GM12878 (cell line): Measurements from ENCODE around the gene RCE1. TPM values are rescaled to one million over a fixed set of nuclear protein-coding genes. Genes with fewer than 3 reads are reported as not detected.
A peak's percentile ranks its signal among the peaks of the same experiment; 100 is the strongest.

Experiments
- ATAC-seq: fragments of 200-7000 bp; cut with Tn5 transposase; 3 replicates; pipeline ENCODE4 v1.9.1; 2020; ENCODE audit warnings: mild to moderate bottlenecking, moderate library complexity
- BruUV-seq: library from RNA; stranded (reverse); fragments of 400-500 nt; replicated peaks from 2 replicates; lab custom pipeline; 2021; lab: Mats Ljungman, UMichigan
- CTCF ChIA-PET: fragments of 300-600 bp; sonication (Branson Sonifier 250); formaldehyde crosslinking; extraction: SDS; loops from one replicate; lab custom pipeline; 2021; ENCODE audit warnings: inconsistent platforms; lab: Yijun Ruan, JAX
- POLR2A ChIA-PET: fragments of 350-600 bp; formaldehyde crosslinking; extraction: SDS; loops from one replicate; lab custom pipeline; 2021; ENCODE audit warnings: inconsistent platforms; lab: Charles Lee
- RAD21 ChIA-PET: fragments of 300-600 bp; sonication (Branson Sonifier 250); formaldehyde crosslinking; loops from one replicate; lab custom pipeline; 2023; ENCODE audit warnings: antibody characterized with exemption; ENCODE audit not compliant: unreplicated experiment; lab: Charles Lee
- SMC1A ChIA-PET: fragments of 300-600 bp; sonication (Branson Sonifier 250); formaldehyde crosslinking; loops from one replicate; lab custom pipeline; 2023; ENCODE audit not compliant: unreplicated experiment, uncharacterized antibody; lab: Charles Lee
- DNase-seq: peaks from one replicate; pipeline ENCODE4 v3.0.0-alpha.2; 2011; ENCODE audit warnings: low read depth, low spot score
- FAIRE-seq: peaks from 3 replicates; lab custom pipeline; 2011; peaks lifted over from hg19 to GRCh38; lab: Jason Lieb, UNC
- H2AFZ ChIP-seq: 2 replicates; pipeline ENCODE4 v1.6.0; 2011; ENCODE audit warnings: low read depth, low read length, control low read depth; ENCODE audit not compliant: control insufficient read depth
- H3K27ac ChIP-seq: 2 replicates; pipeline ENCODE4 v1.5.1; 2011; ENCODE audit warnings: control low read depth; ENCODE audit not compliant: control insufficient read depth, insufficient read depth
- H3K27me3 ChIP-seq, 2 experiments: replicated peaks in 1 of 2; 2 replicates each; pipeline versions ENCODE4 v1.6.0 to v1.6.1; 2011; ENCODE audit warnings: low read length in 1 of 2; ENCODE audit not compliant: control insufficient read depth in 2 of 2, insufficient read depth in 2 of 2
- H3K36me3 ChIP-seq, 2 experiments: 2 replicates each; pipeline ENCODE4 v1.5.1; 2011; ENCODE audit warnings: low read length in 1 of 2; ENCODE audit not compliant: control insufficient read depth in 2 of 2, insufficient read depth in 2 of 2
- H3K4me1 ChIP-seq: 2 replicates; pipeline ENCODE4 v1.6.1; 2011; ENCODE audit warnings: mild to moderate bottlenecking, low read length, moderate library complexity, mixed read lengths; ENCODE audit not compliant: control insufficient read depth, insufficient read depth
- H3K4me2 ChIP-seq: 2 replicates; pipeline ENCODE4 v1.6.0; 2011; ENCODE audit warnings: control low read depth; ENCODE audit not compliant: control insufficient read depth, insufficient read depth
- H3K4me3 ChIP-seq: fragments of 200-600 bp; sonication (generic); 2 replicates; pipeline ENCODE4 v1.5.1; 2016
- H3K79me2 ChIP-seq: 2 replicates; pipeline ENCODE4 v1.6.0; 2011; ENCODE audit warnings: low read length; ENCODE audit not compliant: control insufficient read depth, insufficient read depth
- H3K9ac ChIP-seq: 2 replicates; pipeline ENCODE4 v1.8.0; 2011; ENCODE audit warnings: low read length, control low read depth, mixed read lengths; ENCODE audit not compliant: control insufficient read depth, insufficient read depth
- H3K9me3 ChIP-seq: replicated peaks from 3 replicates; pipeline ENCODE4 v1.5.1; 2011; ENCODE audit warnings: mild to moderate bottlenecking, low read length; ENCODE audit not compliant: control insufficient read depth, insufficient read depth
- H4K20me1 ChIP-seq: 2 replicates; pipeline ENCODE4 v1.6.0; 2011; ENCODE audit not compliant: control insufficient read depth, insufficient read depth
- EGR1 ChIP-seq, 2 experiments: IDR thresholded peaks; 1 replicate in 1 of 2; 2 replicates in 1 of 2; pipeline ENCODE4 v1.6.1; 2011 to 2012; ENCODE audit warnings: low read depth in 2 of 2, low read length in 2 of 2, borderline replicate concordance in 1 of 2, mild to moderate bottlenecking in 1 of 2, moderate library complexity in 1 of 2
- HDAC6 ChIP-seq: fragments of 200-600 bp; sonication (generic); IDR thresholded peaks from one replicate; pipeline ENCODE4 v1.8.0; 2017; ENCODE audit warnings: antibody characterized with exemption; ENCODE audit not compliant: unreplicated experiment
- RUNX3 ChIP-seq: IDR thresholded peaks from 2 replicates; pipeline ENCODE4 v1.6.1; 2012; ENCODE audit warnings: low read length, inconsistent platforms
- TCF12 ChIP-seq: IDR thresholded peaks from 2 replicates; pipeline ENCODE4 v1.6.1; 2011; ENCODE audit warnings: low read depth, mild to moderate bottlenecking, low read length
- WGBS: methylation state at CpG from one replicate; pipeline ENCODE4 v1.1.6; 2016; ENCODE audit warnings: low lambda C conversion rate; ENCODE audit not compliant: insufficient replicate concordance, insufficient coverage; ENCODE audit errors: missing lambda C conversion rate; 5-methylcytosine and 5-hydroxymethylcytosine counted together
- in situ Hi-C: fragments of 300-500 bp; cut with MboI; formaldehyde crosslinking; loops from 9 replicates; pipeline ENCODE4 v1.14.3; 2018; ENCODE audit warnings: mixed read lengths
- intact Hi-C: fragments of 100-400 bp; cut with micrococcal nuclease; formaldehyde crosslinking; loops from one replicate; pipeline ENCODE4 v1.14.2; 2022; ENCODE audit not compliant: unreplicated experiment
- polyA plus RNA-seq, 11 experiments: library from polyadenylated mRNA; depleted of rRNA in 4 of 11; unstranded in 6 of 11; stranded (reverse) in 5 of 11; fragments of >200 nt; fragmentation: Nextera tagmentation in 4 of 11; fragmentation: Illumina TruSeq in 1 of 11; extraction: Ambion mirVana in 4 of 11; extraction: Trizol in 1 of 11; gene quantifications; 1 replicate in 1 of 11; 2 replicates in 10 of 11; pipeline versions ENCODE4 v1.2.1 to v1.2.3, GENCODE V29; 2011 to 2016; ENCODE audit warnings: inconsistent platforms in 2 of 11, missing spikeins in 2 of 11, low read depth in 1 of 11
- total RNA-seq, 4 experiments: library from RNA; depleted of rRNA in 3 of 4; stranded (reverse); fragments of >200 nt in 3 of 4; fragmentation: Illumina TruSeq in 1 of 4; extraction: Trizol in 1 of 4; gene quantifications; 2 replicates each; pipeline versions ENCODE4 v1.2.1 to v1.2.3, GENCODE V29; 2013 to 2021

The RCE1 gene
- total and polyA plus RNA-seq, 10 of the 15 experiments (the other 5 are each of a cell fraction or from before 2014, with no cell fraction given), result 0.79 to 32.9 (median 16.4) TPM

DNA sequence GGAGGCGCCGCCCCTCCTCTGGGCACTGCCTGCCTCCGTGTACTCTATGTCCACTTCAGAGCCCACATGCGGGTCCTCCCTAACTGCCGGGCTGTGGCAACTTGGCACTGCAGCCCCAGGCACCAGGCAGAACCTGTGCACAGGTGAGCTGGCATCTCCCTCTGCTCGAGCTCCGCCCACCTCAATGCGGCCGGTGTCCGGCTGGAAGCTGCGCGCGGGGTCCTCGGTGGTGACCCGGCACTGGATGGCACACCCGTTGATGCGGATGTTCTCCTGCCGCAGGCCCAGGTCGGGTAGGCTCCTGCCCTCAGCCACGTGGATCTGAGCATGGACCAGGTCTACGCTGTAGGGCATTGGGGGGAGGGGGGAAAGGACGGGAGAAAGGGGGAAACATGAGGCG is 22.8 kb downstream of the RCE1 start:
- H3K4me2 ChIP-seq, result no peak overlapping the region
- SMC1A ChIA-PET, result no interaction called here
- POLR2A ChIA-PET, result interaction anchor here (0.6 kb wide), 1 partner anchor 517 kb away, joined by 3 read pairs; no protein-coding TSS in a partner anchor
- no peaks in the 10 kb centered on the region for H3K36me3 ChIP-seq
- ATAC-seq, result no peak
- in situ Hi-C loops, result no loop called here
- no peak overlapping the region for H3K27ac ChIP-seq
- H3K4me3 ChIP-seq, result no peak overlapping the region
- RAD21 ChIA-PET, result no interaction called here
- no peaks in the 10 kb centered on the region for H3K79me2 ChIP-seq
- no peaks in the 10 kb centered on the region for H3K27me3 ChIP-seq
- peaks cover 11% of the 10 kb centered on the region for H3K4me1 ChIP-seq
- CTCF ChIA-PET, result no interaction called here
- H2AFZ ChIP-seq, result no peak overlapping the region
- 82% methylated on average over 18 of the region's 23 CpGs for WGBS
- no peak for DNase-seq
- TF ChIP-seq EGR1 (IDR thresholded peaks at IDR 0.05; ENCODE audit: borderline replicate concordance in 1 of 2, low read depth in 2 of 2, low read length in 2 of 2), result no peak
- TF ChIP-seq, all 136 proteins: peak for 0
- no peak overlapping the region for H3K9ac ChIP-seq
- BruUV-seq, result no TSS peak
- no peaks in the 10 kb centered on the region for H4K20me1 ChIP-seq
- intact Hi-C loops, result no loop called here
- FAIRE-seq, result no peak
- no peaks in the 10 kb centered on the region for H3K9me3 ChIP-seq

DNA sequence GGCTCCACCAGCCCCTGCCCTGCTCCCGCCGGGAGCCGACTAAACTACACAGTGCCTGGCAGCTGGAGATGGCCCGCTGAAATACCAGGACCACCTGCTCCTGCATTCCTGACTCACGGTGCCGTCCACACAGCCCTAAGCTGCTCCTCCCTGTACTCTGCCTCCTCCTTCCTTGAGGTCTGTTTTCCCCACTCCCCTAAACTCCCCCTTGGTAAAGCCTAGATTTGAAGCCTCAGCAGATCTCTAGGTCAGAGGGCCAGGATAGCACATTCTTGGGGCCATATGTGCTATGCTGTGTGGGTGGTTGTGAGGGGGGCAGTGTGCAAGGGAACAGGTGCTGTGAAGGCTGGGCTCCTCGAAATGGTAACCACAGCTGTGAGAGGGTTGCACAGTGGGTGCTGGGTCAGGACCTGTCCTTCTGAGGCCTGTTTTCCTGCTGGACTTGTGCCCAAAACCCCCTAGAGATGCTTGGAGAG is 23.3 kb downstream of the RCE1 start:
- in situ Hi-C loops (no loop called here), intact Hi-C loops (no loop called here)
- BruUV-seq, result no TSS peak
- ChIA-PET CTCF (interaction anchor here (0.8 to 1.7 kb wide), 4 partner anchors 25 to 481 kb away, joined by 3 to 6 read pairs (median 5); no protein-coding TSS in a partner anchor), RAD21 (no interaction called here), SMC1A (interaction anchor here (1.0 kb wide), 1 partner anchor 28 kb away, joined by 4 read pairs; no protein-coding TSS in a partner anchor), POLR2A (no interaction called here)
- TF ChIP-seq HDAC6 (no peak), TCF12 (peak; percentile 37; the same call in 1 of the 2 replicates), RUNX3 (0 out of 2 replicates have a peak, but pooled peaks have one; percentile 6)
- whole genome bisulfite sequencing, result 73% methylated on average over 7 of the region's 7 CpGs
- DNase-seq (no peak), ATAC-seq (no peak), FAIRE-seq (no peak)
- no peaks in the 10 kb centered on the region for H3K9me3 ChIP-seq
- no peaks in the 10 kb centered on the region for H3K79me2 ChIP-seq
- H4K20me1 ChIP-seq, result no peaks in the 10 kb centered on the region
- H3K4me3 ChIP-seq, result no peak overlapping the region
- no peaks in the 10 kb centered on the region for H3K27me3 ChIP-seq
- no peak overlapping the region for H3K4me2 ChIP-seq
- H2AFZ ChIP-seq, result no peak overlapping the region
- H3K27ac ChIP-seq, result no peak overlapping the region
- H3K36me3 ChIP-seq, result no peaks in the 10 kb centered on the region
- no peak overlapping the region for H3K9ac ChIP-seq
- peaks cover 11% of the 10 kb centered on the region for H3K4me1 ChIP-seq
